Stimulated activated CD8-positive, alpha-beta memory T cell treated with anti-CD3 and anti-CD28 coated beads, Interleukin-15, amount 100 ng/mL, for 4 hours (primary cell): ENCODE measurements around the gene KDF1.
A peak's percentile ranks its signal among the peaks of the same experiment; 100 is the strongest.

Source experiments
- DNase-seq, 2 donors: peaks; one replicate each; pipeline ENCODE4 v3.0.0-alpha.2; 2020; ENCODE audit warnings: low read depth in 2 of 2

Gene KDF1

DNA sequence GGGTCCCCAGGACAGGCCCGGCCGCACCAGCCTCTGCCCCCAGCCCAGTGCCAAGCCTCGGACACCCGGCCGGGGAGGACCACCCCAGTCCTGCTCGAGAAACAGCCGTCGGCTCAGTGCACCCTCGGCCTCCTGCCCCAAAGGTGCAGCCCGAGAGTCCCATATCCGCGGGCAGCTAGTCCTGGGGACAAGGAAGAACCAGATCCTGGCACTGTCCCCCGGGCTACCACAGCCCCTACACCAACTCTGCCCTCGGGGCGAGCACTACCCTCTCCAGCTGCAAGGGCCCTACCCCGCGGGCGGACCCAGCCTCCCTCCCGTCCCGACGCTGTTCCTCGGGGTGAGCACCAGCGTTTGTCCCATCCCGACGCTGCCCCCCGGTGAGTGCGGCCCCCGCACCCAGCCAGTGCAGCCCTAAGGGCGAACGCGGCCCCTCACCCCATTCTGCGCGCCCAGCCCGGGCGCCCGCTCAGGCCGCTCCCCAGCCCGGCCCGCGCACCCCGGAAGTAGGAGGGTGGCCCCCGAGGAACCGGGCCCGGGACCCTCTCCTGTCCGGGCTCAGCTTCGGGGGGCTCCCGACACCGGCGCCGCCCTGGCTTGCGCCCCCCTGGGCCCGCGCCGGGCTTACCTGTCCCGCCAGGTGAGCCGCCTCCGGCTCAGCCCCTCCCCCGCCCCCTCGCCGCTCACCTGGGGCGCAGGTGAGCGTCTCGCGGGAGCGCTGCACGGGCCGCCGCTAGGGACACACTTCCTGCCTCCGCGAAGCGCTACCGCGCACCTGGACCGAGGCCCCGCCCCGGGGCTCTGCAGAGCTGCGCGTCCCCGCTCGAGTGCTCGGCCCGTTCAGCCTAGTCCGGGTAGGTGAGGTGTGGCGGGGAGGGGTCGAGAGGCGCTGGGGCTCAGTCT, at the start of gene KDF1:
Gene KDF1, minus strand, starts transcription at position 747 of the 903 bp plus-strand sequence. CDS start 8,088 bp downstream, outside the sequence.
- peak in 1 of 2 donors; percentile 16 for DNase-seq

DNA sequence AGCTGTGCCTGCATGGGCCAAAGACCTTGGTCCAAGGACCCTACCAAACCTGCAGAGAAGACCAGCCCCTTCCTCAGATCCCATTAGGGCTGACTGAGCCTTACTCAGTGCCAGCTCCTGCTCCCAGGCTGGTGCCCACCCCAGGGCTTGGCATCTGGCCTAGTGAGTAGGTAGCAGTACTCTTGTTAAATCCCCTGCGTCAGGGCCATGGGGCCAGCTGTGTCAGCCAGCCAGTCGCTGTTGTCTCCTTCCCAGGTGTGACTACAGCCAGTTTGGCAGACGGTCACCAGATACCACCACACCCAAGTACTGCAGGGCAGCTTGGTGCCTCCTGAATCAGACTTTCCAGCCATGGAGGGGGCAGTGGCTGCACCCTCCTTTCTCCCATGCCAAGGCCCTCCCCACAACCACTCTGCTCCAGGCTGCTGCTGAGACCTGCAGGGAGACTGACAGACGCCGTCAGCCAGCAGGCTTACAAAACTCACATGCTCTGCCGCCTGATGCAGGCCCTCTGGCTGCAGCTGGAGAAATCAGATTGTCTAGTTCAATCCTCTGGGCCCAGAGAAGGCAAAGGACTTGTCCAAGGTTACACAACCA, 49.4 kb upstream of the KDF1 start:
- no peak for DNase-seq

DNA sequence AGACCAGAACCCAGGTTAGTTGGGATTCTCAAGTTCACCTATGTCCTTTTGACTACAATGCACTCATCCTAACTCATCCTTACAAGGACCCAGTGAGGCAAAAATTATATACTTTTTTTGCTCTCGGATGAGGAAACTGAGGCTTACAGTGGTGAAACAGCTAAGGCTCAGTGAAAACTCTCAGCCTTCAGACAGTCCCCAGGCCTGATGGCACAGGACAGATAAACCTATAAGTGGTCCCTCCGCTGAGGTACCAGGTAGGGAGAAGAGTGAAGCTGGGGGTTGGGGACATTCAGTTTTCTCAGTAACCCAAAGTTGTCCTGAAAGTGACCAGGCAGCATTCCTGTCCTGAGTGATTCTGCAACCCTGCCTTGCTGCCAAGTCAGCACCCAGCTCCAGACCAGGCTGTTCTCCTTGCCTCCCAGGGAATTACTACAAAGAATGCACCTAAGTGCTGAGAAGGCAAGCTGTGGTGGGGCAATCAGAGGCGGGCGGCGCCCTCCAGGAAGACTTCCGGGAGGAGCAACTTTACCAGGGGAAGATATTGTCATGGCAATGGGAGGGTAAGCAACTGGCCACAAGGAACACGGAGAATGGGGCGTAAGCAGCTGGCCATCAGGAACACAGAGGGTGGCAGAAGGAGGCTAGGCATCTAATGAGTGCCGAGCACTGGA, 47.8 kb upstream of the KDF1 start:
- DNase-seq: no peak

DNA sequence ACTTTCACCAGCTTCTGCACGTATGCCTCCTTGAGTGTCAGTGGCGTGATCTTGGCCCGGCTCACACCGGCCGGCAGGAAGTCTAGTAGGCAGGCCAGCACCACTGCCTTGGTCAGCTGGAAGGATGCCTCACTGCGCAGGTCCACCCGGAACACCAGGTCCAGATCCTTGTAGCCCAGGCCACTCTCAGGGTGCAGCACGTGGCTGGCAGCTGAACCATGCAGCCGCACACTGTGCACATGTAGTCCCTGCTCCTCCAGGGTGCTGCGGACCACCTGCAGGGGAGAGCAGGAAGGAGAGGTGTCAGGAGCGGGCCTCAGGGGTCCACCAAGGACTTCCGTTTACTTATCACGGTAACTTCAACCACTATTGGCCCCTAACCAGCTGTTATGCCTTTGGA, 46.4 kb upstream of the KDF1 start:
- DNase-seq: no peak

DNA sequence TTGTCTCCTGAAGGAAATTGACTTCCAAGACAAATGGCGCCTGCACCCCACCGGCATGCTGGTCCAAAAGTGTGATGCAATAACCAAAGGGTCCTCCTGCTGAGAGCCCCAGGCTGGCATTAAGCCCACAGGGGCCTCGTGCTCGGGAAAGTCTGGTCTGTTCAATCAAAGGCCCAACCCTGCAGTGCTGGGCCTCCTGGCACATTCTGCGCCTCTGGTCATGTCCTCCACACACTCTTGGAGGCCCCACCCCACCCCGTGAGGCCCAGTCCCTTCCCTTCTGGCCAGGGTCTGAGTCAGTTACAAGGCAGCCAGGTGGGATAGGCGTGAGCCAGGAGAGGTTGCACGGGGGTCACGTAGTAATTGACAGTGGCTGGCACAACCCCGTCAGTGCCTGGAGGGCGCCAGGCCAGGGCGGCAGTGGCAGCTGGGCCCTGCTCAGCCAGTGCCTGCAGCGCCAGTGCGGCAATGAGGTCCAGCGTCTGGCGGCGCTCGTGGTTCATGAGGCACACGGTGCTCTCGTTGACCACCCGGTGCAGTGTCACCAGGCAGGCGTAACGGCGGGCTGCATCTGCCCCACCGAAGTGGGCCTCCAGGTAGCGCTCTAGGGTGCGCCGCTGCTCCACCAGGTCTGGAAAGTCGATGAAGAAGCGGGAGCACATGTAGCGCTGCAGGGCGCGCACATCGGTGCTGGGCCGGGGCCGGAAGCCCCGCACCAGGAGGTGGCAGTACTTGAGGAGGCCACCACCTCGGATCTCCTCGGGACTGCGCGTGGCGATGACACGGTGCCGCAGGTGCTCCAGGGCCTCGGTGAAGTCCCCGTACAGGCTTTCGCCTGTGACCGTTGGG, 45.6 kb upstream of the KDF1 start:
- DNase-seq: no peak

DNA sequence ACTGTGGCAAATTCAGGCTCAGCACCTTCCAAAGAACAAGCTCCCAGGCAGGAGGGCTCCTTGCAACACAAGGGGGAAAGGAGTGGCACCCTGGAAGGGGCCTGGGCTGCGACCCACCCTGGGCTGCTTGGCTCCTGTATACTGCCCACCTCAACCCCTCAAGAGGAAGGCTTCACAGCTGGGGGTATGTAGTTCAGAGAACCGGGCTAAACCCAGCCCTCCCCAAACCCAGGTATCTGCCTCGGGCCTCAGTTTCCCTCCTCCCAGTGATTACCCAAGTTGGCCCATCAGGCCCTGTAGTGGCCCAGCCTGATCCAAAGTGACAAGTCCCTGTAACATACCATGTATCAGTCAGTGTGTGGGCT, 44.9 kb upstream of the KDF1 start:
- no peak for DNase-seq

DNA sequence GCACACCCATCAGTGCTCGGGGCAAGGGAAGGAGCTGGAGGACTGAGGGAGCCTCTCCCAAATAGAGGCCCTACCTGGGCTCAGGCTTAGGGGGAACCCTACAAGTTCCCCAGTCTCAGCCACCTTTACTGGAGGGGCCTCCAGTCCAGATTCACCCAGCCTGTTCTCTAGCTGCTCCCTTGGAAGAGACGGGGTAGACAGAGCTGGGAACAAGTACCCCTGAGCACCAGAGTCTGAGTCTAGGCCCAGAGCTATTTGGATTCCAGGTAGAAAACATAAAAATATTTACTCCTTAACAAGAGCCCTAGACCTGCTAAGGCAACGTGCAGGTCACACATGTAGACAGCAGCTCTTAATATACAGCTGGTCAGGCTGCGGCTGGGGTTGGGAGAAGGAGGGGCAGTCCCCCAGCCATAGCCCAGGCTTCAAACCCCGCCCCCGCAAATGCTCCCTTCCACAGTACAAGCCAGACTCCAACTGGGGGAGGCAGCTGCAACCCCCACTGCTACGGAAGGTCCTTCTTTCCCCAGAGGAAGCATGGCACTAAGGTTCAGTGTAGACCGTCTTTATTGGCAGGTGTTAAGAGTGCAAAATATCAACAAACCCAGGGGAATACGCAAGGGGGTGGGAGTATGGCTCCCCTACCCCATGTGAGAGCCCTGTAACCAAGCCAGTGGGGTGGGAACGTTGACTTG, 44.4 kb upstream of the KDF1 start:
- DNase-seq: no peak

GRCh38 chr1:27003745-27004470, 43.6 kb upstream of the KDF1 start:
- DNase-seq: no peak

DNA sequence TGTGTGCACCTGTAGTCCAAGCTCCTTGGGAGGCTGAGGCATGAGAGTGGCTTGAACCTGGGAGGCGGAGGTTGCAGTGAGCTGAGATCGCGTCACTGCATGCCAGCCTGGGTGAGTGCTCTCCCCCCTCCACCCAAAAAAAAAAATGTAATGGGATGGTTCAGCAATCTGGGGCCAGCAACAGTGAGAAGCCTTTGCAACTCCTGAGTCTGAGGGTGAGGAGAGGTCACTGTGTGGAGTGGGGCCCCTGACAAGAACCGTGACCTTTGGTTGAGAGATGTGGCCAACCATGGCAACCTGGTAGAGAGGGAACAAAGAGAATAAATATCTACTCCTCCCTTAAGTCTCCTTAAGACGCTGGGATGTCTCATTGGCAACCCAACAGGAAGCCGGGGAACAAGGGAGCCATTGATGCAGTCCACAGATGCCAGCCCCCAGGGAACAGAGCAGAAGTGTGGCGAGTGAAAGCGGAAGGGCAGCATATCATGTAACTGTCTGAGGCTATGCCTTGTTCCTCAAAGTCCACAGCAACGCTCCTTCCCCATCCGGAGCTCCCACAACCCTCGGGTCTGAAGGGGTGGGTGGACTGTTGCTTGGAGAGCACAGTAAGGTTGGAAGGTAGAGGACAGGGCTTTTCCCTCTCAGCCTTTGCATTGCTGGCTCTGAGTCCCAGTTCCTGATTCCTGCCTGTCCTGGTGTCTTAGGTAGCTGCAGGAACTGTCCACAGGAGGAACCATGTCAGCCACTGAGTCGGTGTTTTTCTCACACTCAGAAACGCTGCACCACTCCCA, 41.5 kb upstream of the KDF1 start:
- no peak for DNase-seq

DNA sequence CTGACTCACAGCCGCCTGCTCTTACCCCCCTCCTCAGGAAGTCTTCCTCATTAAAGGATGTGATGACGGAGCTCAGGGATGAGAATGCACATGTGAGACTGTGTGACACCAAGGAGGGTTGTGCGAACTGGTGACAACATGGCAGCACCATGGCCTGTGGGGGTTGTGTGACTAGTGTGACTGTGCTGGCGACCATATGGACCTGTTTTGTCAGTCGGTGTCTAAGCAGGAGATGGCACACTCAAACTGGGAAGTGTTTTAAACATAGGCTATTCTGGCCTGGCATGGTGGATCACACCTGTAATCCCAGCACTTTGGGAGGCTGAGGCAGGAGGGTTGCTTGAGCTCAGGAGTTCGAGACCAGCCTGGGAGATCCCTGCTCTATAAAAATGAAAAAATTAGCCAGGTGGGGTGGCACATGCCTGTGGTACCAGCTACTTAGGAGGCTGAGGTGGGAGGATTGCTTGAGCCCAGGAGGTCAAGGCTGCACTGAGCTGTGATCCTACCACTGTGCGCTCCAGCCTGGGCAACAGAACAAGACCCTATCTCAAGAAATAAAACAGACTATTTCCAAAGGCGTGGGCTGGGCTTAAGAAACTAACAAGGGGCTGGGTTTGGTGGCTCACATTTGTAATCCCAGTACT, 40.7 kb upstream of the KDF1 start:
- DNase-seq: no peak

DNA sequence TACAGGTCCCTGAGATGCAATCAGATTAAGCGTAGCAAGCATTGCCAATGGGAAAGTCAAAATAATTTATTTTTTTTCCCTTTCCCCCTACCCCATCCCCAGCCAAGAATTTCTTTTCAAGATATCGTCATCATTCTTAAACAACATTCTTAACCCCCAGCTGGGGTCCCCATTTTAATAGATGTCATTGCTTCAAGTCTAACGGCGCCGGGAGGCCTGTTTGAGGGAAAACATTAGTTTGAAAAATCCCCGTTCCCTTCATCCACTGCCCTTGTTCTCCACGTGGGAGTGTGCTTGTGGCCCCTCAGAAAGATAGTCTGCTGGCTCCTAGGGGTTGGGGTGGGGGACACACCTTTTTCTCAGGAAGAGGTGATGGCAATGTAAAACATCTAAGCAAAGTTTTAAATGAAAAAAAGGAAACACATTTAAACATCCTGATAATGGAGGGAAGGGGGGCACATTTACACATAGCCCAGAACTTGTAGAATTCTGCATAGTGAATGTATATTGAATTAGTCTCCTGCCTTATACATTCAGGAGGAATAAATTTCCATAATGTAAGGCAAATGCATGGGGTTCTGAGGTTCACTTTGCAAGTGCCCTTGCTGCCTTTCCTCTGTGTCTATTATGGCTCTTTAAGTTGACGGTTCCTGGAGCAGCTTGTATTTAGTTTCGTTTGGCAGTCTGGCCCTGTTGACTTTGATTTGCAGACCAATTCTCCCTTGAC, 40.0 kb upstream of the KDF1 start:
- no peak for DNase-seq

DNA sequence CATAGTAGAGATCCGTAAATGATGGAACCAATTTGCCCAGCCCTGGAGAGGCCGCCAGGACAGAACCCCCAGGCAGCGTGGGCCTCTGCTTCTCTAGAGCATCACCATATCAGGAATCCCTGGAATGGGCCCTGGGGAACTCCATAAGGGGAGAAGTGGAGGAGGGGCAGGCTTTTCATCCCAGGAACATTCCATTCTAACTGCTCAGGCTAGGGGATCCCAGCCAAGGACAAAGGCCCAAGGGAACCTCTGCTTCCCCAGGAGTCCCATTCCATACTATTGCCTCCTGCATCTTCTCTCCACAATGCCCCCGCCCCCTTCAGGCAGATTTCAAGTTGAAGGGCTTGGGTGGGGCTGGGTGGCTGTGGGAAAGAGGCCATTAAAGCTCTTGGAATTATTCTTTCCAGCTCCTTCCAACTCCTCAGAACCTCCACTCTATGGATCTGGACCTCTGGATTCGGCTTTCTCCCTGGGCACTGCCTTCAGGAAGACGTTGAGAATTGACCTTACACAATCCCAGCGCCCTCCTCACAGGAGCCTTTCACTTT, 39.2 kb upstream of the KDF1 start:
- DNase-seq: no peak

GRCh38 chr1:26998429-26999300, 38.4 kb upstream of the KDF1 start:
- DNase-seq: no peak

- DNase-seq: no peak
These were observed 36.4 kb upstream of the KDF1 start for GRCh38 chr1:26996665-26997064.

- no peak for DNase-seq
These were observed 35.8 kb upstream of the KDF1 start for GRCh38 chr1:26996024-26996423.

DNA sequence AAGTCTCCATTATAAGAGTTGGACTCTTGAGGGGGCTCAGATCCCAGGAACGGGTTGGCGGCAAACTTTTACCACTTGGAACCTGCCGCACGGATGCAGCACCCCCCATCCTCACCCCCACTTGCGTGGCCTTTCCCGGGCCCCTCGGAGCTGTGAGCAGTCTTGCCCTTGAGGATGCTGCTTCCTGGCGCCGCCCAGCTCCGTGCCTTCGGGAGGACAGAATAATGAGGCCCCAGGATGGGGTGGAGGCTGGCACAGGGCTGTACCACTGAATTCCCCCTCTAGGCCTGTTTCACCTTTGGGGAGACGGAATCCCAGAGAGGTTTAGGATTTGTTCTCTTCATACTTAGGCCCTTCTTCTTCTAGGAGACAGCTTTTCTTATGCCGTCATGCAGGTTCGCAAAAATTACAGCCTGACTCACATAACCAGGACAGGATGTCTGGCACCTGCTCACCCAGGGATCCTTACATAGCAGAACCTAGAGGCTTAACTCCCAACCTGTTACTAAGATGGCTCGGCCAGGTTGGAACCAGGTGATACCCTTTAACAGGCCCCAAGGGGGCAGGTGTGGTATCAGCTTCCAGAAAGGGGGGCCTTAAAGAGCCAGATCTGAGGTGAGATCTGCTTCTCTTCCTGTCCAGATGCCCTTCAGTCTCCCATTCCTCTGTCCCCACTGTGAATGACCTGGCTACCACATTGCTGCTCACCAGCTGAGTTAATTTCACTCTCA, 34.7 kb upstream of the KDF1 start:
- no peak for DNase-seq
